ENCODE data around the gene ING4.

The ING4 gene

DNA sequence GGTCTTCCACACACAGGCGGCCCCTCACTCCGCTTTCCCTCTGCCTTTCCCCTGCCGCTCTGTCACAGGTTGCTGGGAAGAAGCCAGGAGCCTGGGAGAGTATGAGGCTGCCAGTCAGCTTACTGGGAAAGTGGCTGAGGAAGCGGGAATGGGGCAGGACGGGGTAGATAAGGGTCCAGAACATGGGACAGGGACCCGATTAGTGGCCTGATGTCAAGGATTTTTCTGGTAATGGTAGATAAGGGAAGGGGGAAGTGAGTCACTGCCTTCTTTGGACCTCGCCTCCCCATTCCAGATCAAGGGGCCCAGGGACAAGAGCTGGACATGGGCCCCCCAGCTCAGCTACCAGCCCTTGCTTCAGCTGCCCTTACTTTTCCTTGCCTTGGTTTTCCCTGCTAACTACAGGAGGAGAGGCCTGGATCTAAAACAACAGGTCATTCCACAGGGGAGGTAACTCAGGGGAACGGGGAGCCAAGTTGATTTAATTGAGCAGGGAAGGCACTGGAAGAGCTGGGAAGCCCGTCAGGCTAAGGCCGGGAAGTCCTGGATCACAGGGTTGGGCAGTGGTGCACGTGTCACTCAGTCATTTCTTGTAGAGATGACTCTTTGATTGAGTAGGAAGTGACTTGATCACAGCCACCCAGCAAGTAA is 23.6 kb downstream of the ING4 start:
- H3K4me3 ChIP-seq (ENCODE audit: low read length), result no peak overlapping the region
- H2AFZ ChIP-seq (ENCODE audit: low read depth, low read length), result no peak overlapping the region
- H3K36me3 ChIP-seq (ENCODE audit: insufficient read depth, low read length), result no peaks in the 10 kb centered on the region
- peaks cover 10% of the 10 kb centered on the region for H3K9me3 ChIP-seq (ENCODE audit: low read length)
- no peaks in the 10 kb centered on the region for H3K4me1 ChIP-seq (ENCODE audit: insufficient read depth, low read length)
- H3K27me3 ChIP-seq (ENCODE audit: insufficient read depth, low read length), result no peaks in the 10 kb centered on the region

DNA sequence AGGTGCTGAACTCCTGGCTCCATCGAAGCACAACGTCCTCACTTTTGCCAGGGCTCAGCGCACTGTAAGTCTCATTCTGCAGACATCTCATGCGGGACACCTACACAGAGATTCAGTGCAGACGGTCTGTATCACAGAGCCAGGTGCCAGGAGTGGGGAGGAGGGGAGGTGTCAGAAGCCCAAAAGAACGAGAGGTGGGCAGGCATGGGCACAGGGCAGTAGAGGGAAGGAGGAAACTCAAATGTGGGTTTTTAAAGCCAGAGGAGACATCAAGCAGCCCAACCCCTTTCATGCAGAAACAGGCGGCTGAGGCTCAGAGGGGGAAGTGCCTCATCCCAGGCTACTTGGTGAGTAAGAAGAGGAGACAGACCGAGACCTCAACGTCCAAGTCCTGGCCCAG is 24.6 kb downstream of the ING4 start:
- H3K4me3 ChIP-seq (ENCODE audit: low read length), result no peak overlapping the region
- peaks cover under 1% of the 10 kb centered on the region for H3K9me3 ChIP-seq (ENCODE audit: low read length)
- H3K27me3 ChIP-seq (ENCODE audit: insufficient read depth, low read length), result no peaks in the 10 kb centered on the region
- no peaks in the 10 kb centered on the region for H3K4me1 ChIP-seq (ENCODE audit: insufficient read depth, low read length)
- H3K36me3 ChIP-seq (ENCODE audit: insufficient read depth, low read length), result no peaks in the 10 kb centered on the region
- H2AFZ ChIP-seq (ENCODE audit: low read depth, low read length), result no peak overlapping the region

DNA sequence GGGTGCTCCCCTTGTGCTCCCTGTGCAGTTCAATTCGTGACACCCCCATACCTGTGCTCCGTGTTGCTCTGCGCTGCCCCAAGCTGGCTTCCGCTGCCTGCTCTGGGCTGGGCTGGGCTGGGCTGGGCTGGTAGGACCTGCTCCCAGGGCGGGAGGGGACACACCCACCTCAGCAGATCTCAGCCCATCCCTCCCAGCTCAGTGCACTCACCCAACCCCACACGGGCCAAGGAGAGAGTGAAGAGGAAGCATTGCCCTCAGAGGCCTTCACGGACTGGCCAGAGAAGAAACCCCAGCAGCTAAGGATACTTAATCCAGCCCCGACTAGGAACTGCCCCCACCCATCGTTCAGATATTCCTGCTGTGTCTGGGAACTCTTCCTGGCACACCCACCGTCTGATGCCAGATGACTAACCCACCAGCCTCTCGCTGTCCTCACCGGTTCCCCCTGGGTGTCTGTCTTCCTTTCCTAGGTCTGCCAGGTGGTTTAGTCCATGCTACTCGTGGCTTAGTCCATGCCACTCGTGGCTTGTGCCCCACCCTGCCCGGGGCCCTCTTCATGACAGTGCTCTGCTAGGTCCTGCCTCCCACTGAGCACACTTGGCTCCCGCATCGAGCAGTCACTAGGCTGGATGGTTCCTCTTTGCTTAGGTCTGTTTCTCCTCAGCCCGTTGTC is 26.9 kb downstream of the ING4 start, which contains the start of gene LPAR5:
Gene LPAR5, minus strand, starts transcription at position 104 of the 676 bp plus-strand sequence. CDS start 14,711 bp downstream, outside the sequence.
- Histone ChIP-seq H3K4me1 (ENCODE audit: insufficient read depth, low read length) (peaks cover 10% of the 10 kb centered on the region), H3K9me3 (ENCODE audit: low read length) (no peaks in the 10 kb centered on the region), H3K36me3 (ENCODE audit: insufficient read depth, low read length) (no peaks in the 10 kb centered on the region), H3K4me3 (ENCODE audit: low read length) (no peak within 1 kb of the TSS), H3K27me3 (ENCODE audit: insufficient read depth, low read length) (no peaks in the 10 kb centered on the region), H2AFZ (ENCODE audit: low read depth, low read length) (no peak within 1 kb of the TSS)

DNA sequence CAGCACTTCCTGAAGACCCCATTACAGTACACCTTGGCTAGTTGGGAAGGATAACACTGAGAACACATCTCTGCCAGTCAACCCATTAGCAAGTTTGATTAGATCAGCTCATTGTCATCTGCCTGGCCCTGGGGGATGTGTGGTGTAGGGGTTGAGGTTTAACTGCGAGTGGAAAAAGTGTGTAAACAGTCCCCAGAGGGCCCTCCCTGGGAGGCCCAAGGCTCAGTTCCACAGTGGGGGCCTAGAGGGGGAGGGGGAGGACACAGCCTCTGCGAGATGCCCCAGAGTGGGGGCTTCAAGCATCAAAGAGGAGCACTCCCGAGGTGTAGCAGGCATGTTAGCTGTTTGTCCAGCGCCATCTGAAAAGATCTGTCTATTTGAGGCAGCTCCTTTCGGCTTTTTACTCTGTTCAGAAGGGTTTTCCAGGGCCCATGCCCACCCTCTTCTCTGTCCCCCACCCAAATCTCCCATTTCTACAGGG is 27.5 kb downstream of the ING4 start:
- H3K36me3 ChIP-seq (ENCODE audit: insufficient read depth, low read length), result no peaks in the 10 kb centered on the region
- no peaks in the 10 kb centered on the region for H3K9me3 ChIP-seq (ENCODE audit: low read length)
- H3K4me1 ChIP-seq (ENCODE audit: insufficient read depth, low read length), result peaks cover 10% of the 10 kb centered on the region
- no peak overlapping the region for H3K4me3 ChIP-seq (ENCODE audit: low read length)
- H2AFZ ChIP-seq (ENCODE audit: low read depth, low read length), result no peak overlapping the region
- H3K27me3 ChIP-seq (ENCODE audit: insufficient read depth, low read length), result no peaks in the 10 kb centered on the region

DNA sequence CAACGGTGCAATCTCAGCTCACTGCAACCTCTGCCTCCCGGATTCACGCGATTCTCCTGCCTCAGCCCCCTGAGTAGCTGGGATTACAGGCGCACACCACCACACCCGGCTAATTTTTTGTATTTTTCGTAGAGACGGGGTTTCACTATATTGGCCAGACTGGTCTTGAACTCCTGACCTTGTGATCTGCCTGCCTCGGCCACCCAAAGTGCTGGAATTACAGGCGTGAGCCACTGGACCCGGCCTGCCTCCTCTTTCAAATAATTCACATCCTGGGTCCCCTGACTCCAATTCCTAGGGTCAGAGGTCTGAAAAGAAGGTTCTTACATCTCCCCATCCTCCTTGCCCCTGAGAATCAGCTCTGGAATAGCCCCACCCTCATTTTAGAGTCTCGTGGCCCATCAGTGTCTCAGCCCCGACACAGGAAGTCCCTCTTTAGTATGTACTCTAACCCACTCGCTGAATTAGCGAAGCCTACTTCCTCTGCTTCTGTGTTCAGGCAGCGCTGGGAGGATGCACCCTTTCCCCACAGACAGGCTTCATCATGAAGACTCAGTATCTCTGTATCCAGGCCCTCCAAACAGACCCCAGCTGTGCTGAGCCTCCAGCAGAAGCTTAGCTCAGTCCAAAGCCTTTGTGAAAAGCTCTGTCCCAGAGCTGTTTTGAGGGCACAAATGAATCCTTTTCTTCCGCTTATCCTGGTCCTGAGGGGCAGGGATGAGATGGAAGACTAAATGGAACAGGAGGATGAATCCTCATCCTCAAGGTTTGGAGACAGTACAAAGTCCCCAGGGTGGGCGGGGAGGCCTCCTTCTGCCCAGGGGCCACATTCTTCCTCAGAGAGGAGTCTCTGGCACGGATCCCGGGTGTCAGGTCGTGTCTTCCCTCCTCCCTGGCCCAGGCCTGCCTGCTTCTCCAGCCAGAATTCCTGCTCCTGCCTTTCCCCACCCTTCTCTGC is 30.6 kb downstream of the ING4 start:
- Histone ChIP-seq H3K27me3 (ENCODE audit: insufficient read depth, low read length) (no peaks in the 10 kb centered on the region), H3K36me3 (ENCODE audit: insufficient read depth, low read length) (no peaks in the 10 kb centered on the region), H3K4me1 (ENCODE audit: insufficient read depth, low read length) (peaks cover 10% of the 10 kb centered on the region), H2AFZ (ENCODE audit: low read depth, low read length) (no peak overlapping the region), H3K4me3 (ENCODE audit: low read length) (no peak overlapping the region), H3K9me3 (ENCODE audit: low read length) (no peaks in the 10 kb centered on the region)

GRCh38 chr12:6631549-6631961 is 31.4 kb downstream of the ING4 start:
- no peak overlapping the region for H2AFZ ChIP-seq (ENCODE audit: low read depth, low read length)
- no peaks in the 10 kb centered on the region for H3K36me3 ChIP-seq (ENCODE audit: insufficient read depth, low read length)
- no peak overlapping the region for H3K4me3 ChIP-seq (ENCODE audit: low read length)
- no peaks in the 10 kb centered on the region for H3K9me3 ChIP-seq (ENCODE audit: low read length)
- H3K27me3 ChIP-seq (ENCODE audit: insufficient read depth, low read length), result no peaks in the 10 kb centered on the region
- H3K4me1 ChIP-seq (ENCODE audit: insufficient read depth, low read length), result peaks cover 10% of the 10 kb centered on the region

GRCh38 chr12:6630736-6631135 is 32.2 kb downstream of the ING4 start:
- Histone ChIP-seq H3K4me3 (ENCODE audit: low read length) (no peak overlapping the region), H3K4me1 (ENCODE audit: insufficient read depth, low read length) (peaks cover 10% of the 10 kb centered on the region), H3K27me3 (ENCODE audit: insufficient read depth, low read length) (no peaks in the 10 kb centered on the region), H3K9me3 (ENCODE audit: low read length) (no peaks in the 10 kb centered on the region), H3K36me3 (ENCODE audit: insufficient read depth, low read length) (no peaks in the 10 kb centered on the region), H2AFZ (ENCODE audit: low read depth, low read length) (no peak overlapping the region)

DNA sequence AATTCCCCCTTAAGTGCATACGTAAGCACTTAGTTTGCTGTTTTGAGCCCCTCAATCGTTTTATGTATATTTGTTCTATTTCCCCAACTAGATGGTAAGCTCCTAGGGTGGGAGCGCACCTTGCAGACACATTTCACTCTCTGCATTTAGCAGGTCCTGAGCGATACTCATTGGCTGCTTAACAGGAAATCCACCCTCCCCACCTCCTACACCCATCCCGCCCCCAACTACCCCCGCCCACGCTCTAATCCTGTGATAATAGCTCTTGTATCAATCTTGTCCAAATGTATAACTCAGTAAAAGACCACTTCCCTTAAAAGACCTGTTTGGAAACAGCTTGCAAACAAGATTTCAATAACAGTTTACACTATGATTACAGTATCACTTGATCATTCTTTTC is 35.3 kb downstream of the ING4 start:
- Histone ChIP-seq H3K4me3 (ENCODE audit: low read length) (no peak overlapping the region), H3K36me3 (ENCODE audit: insufficient read depth, low read length) (no peaks in the 10 kb centered on the region), H3K9me3 (ENCODE audit: low read length) (no peaks in the 10 kb centered on the region), H2AFZ (ENCODE audit: low read depth, low read length) (no peak overlapping the region), H3K4me1 (ENCODE audit: insufficient read depth, low read length) (peaks cover 5% of the 10 kb centered on the region), H3K27me3 (ENCODE audit: insufficient read depth, low read length) (no peaks in the 10 kb centered on the region)

DNA sequence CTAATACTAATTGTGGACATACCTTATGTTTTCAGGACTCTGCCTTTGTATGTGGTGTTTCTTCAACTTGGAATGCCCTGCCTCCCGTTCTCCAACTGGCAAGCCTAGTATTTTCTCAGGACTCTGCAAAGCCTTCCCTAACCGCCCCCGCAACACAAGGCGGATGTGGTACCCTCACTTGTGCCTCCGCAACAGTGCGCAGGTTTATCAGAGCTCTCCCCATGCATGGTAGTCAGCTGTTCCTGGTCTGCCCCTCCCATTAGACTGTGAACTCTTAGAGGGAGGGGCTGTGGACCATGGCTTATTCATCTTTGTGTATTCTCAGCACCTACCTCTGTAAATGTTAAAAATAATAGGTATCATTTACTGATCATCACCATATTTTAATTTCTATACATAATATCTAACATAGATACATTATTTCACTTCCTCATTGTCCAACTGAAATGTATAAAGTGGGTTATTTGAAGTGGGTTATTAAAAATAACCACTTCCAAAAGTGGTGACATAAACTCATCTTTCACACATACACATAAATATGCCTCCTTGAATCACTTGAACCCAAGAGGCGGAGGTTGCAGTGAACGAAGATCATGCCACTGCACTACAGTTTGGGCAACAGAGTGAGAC is 36.1 kb downstream of the ING4 start:
- no peak overlapping the region for H3K4me3 ChIP-seq (ENCODE audit: low read length)
- no peaks in the 10 kb centered on the region for H3K27me3 ChIP-seq (ENCODE audit: insufficient read depth, low read length)
- H3K36me3 ChIP-seq (ENCODE audit: insufficient read depth, low read length), result no peaks in the 10 kb centered on the region
- no peaks in the 10 kb centered on the region for H3K9me3 ChIP-seq (ENCODE audit: low read length)
- H3K4me1 ChIP-seq (ENCODE audit: insufficient read depth, low read length), result no peaks in the 10 kb centered on the region
- H2AFZ ChIP-seq (ENCODE audit: low read depth, low read length), result no peak overlapping the region

- Histone ChIP-seq H3K4me1 (ENCODE audit: insufficient read depth, low read length) (no peaks in the 10 kb centered on the region), H3K4me3 (ENCODE audit: low read length) (no peak overlapping the region), H2AFZ (ENCODE audit: low read depth, low read length) (no peak overlapping the region), H3K36me3 (ENCODE audit: insufficient read depth, low read length) (no peaks in the 10 kb centered on the region), H3K27me3 (ENCODE audit: insufficient read depth, low read length) (no peaks in the 10 kb centered on the region), H3K9me3 (ENCODE audit: low read length) (no peaks in the 10 kb centered on the region)
Observed at GRCh38 chr12:6620885-6621274, 42.0 kb downstream of the ING4 start.

- H3K4me3 ChIP-seq (ENCODE audit: low read length), result no peak overlapping the region
- H3K9me3 ChIP-seq (ENCODE audit: low read length), result no peaks in the 10 kb centered on the region
- H2AFZ ChIP-seq (ENCODE audit: low read depth, low read length), result no peak overlapping the region
Observed at GRCh38 chr12:6620137-6620884, 42.6 kb downstream of the ING4 start.

GRCh38 chr12:6618483-6619225 is 44.3 kb downstream of the ING4 start:
- H2AFZ ChIP-seq (ENCODE audit: low read depth, low read length), result no peak overlapping the region
- no peak overlapping the region for H3K4me3 ChIP-seq (ENCODE audit: low read length)
- H3K9me3 ChIP-seq (ENCODE audit: low read length), result no peaks in the 10 kb centered on the region
- no peaks in the 10 kb centered on the region for H3K27me3 ChIP-seq (ENCODE audit: insufficient read depth, low read length)
- H3K36me3 ChIP-seq (ENCODE audit: insufficient read depth, low read length), result no peaks in the 10 kb centered on the region
- peaks cover 5% of the 10 kb centered on the region for H3K4me1 ChIP-seq (ENCODE audit: insufficient read depth, low read length)

More at GRCh38 chr12:6620137-6620884, 42.6 kb downstream of the ING4 start:
- Histone ChIP-seq H3K36me3 (ENCODE audit: insufficient read depth, low read length) (no peaks in the 10 kb centered on the region), H3K27me3 (ENCODE audit: insufficient read depth, low read length) (no peaks in the 10 kb centered on the region), H3K4me1 (ENCODE audit: insufficient read depth, low read length) (no peaks in the 10 kb centered on the region)
